Astrocyte (in vitro differentiated cells and primary cell): ENCODE results near the gene HBA2. TPM values are rescaled to one million over a fixed set of nuclear protein-coding genes. Genes with fewer than 3 reads are reported as not detected.
"Not testable (repeated sequence)": the region's sequence is repeated elsewhere in the genome, so short reads cannot be mapped to it uniquely, and the experiment has no call there.

ENCODE experiments used
- DNase-seq: peaks from one replicate; pipeline ENCODE4 v3.0.0-alpha.2; 2010; ENCODE audit warnings: low read depth
- FAIRE-seq: peaks from 2 replicates; lab custom pipeline; 2011; peaks lifted over from hg19 to GRCh38; lab: Jason Lieb, UNC
- H2AFZ ChIP-seq: 2 replicates; pipeline ENCODE4 v1.6.0; 2012; ENCODE audit warnings: low read depth, low read length, inconsistent platforms
- H3K27ac ChIP-seq: 2 replicates; pipeline ENCODE4 v1.5.1; 2011; ENCODE audit warnings: low read depth, low read length, inconsistent platforms
- H3K27me3 ChIP-seq: 2 replicates; pipeline ENCODE4 v1.6.0; 2011; ENCODE audit warnings: low read length, inconsistent platforms; ENCODE audit not compliant: insufficient read depth
- H3K36me3 ChIP-seq: 2 replicates; pipeline ENCODE4 v1.5.1; 2011; ENCODE audit warnings: low read length, inconsistent platforms; ENCODE audit not compliant: insufficient read depth
- H3K4me1 ChIP-seq: 2 replicates; pipeline ENCODE4 v1.5.1; 2011; ENCODE audit warnings: low read length, inconsistent platforms; ENCODE audit not compliant: insufficient read depth
- H3K4me2 ChIP-seq: 2 replicates; pipeline ENCODE4 v1.6.0; 2012; ENCODE audit warnings: low read length, inconsistent platforms
- H3K4me3 ChIP-seq: 2 replicates; pipeline ENCODE4 v1.5.1; 2011; ENCODE audit warnings: low read depth, mild to moderate bottlenecking, low read length, inconsistent platforms; ENCODE audit not compliant: insufficient read depth
- H3K79me2 ChIP-seq: 2 replicates; pipeline ENCODE4 v1.6.0; 2012; ENCODE audit warnings: mild to moderate bottlenecking, low read length, inconsistent platforms; ENCODE audit not compliant: insufficient read depth
- H3K9ac ChIP-seq: 2 replicates; pipeline ENCODE4 v1.6.0; 2012; ENCODE audit warnings: mild to moderate bottlenecking, low read length, inconsistent platforms
- H3K9me3 ChIP-seq: 2 replicates; pipeline ENCODE4 v1.5.1; 2012; ENCODE audit warnings: low read depth, mild to moderate bottlenecking, low read length, inconsistent platforms; ENCODE audit not compliant: insufficient read depth
- H4K20me1 ChIP-seq: 2 replicates; pipeline ENCODE4 v1.6.0; 2012; ENCODE audit warnings: low read length, inconsistent platforms; ENCODE audit not compliant: insufficient read depth
- H3K27ac Mint-ChIP-seq: one replicate; pipeline ENCODE4 v1.8.0; 2021; ENCODE audit warnings: mild to moderate bottlenecking, mixed read lengths; ENCODE audit not compliant: unreplicated experiment
- H3K27me3 Mint-ChIP-seq: one replicate; pipeline ENCODE4 v1.8.0; 2021; ENCODE audit warnings: low read depth, mixed read lengths; ENCODE audit not compliant: unreplicated experiment
- H3K36me3 Mint-ChIP-seq: one replicate; pipeline ENCODE4 v1.8.0; 2021; ENCODE audit warnings: low read depth, mixed read lengths; ENCODE audit not compliant: unreplicated experiment
- H3K4me1 Mint-ChIP-seq: one replicate; pipeline ENCODE4 v1.8.0; 2021; ENCODE audit warnings: low read depth, mixed read lengths; ENCODE audit not compliant: unreplicated experiment
- H3K4me3 Mint-ChIP-seq: one replicate; pipeline ENCODE4 v1.8.0; 2021; ENCODE audit warnings: mild to moderate bottlenecking, moderate library complexity, mixed read lengths; ENCODE audit not compliant: unreplicated experiment
- H3K9me3 Mint-ChIP-seq: one replicate; pipeline ENCODE4 v1.8.0; 2021; ENCODE audit warnings: mild to moderate bottlenecking, mixed read lengths; ENCODE audit not compliant: unreplicated experiment
- EZH2 ChIP-seq: IDR thresholded peaks from 2 replicates; pipeline ENCODE4 v1.6.1; 2012; ENCODE audit warnings: mild to moderate bottlenecking, low read length, inconsistent platforms; ENCODE audit not compliant: insufficient read depth
- total RNA-seq: library from RNA; stranded (reverse); gene quantifications from 2 replicates; pipeline ENCODE4 v1.2.1, GENCODE V29; 2021
- TF ChIP-seq, protein P1 (sequence below): IDR thresholded peaks from 2 replicates; pipeline ENCODE4 v1.5.1; 2011; ENCODE audit warnings: low read depth, mild to moderate bottlenecking, inconsistent platforms, low read length, moderate library complexity; ENCODE audit not compliant: insufficient read depth

Gene HBA2
- total RNA-seq, 1 donor from 2014 or later: 1.4 TPM

DNA sequence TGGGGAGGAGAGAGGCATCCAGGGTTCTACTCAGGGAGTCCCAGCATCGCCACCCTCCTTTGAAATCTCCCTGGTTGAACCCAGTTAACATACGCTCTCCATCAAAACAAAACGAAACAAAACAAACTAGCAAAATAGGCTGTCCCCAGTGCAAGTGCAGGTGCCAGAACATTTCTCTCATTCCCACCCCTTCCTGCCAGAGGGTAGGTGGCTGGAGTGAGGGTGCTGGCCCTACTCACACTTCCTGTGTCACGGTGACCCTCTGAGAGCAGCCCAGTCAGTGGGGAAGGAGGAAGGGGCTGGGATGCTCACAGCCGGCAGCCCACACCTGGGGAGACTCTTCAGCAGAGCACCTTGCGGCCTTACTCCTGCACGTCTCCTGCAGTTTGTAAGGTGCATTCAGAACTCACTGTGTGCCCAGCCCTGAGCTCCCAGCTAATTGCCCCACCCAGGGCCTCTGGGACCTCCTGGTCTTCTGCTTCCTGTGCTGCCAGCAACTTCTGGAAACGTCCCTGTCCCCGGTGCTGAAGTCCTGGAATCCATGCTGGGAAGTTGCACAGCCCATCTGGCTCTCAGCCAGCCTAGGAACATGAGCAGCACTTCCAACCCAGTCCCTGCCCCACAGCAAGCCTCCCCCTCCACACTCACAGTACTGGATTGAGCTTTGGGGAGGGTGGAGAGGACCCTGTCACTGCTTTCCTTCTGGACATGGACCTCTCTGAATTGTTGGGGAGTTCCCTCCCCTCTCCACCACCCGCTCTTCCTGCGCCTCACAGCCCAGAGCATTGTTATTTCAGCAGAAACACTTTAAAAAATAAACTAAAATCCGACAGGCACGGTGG, 1.5 kb downstream of the HBA2 start:
- not testable (repeated sequence) for H3K27ac ChIP-seq, H3K9me3 Mint-ChIP-seq, H3K4me3 Mint-ChIP-seq, H3K9me3 ChIP-seq, H3K36me3 Mint-ChIP-seq, H3K27ac Mint-ChIP-seq, H3K36me3 ChIP-seq, H3K4me1 ChIP-seq, H3K9ac ChIP-seq, H3K4me1 Mint-ChIP-seq, DNase-seq, FAIRE-seq, H3K4me3 ChIP-seq, H3K4me2 ChIP-seq, H3K79me2 ChIP-seq, H2AFZ ChIP-seq
- Histone ChIP-seq H3K27me3 (peaks cover 34% of the 10 kb centered on the region), H4K20me1 (peaks cover 22% of the 10 kb centered on the region)
- peaks cover 50% of the 10 kb centered on the region for H3K27me3 Mint-ChIP-seq

DNA sequence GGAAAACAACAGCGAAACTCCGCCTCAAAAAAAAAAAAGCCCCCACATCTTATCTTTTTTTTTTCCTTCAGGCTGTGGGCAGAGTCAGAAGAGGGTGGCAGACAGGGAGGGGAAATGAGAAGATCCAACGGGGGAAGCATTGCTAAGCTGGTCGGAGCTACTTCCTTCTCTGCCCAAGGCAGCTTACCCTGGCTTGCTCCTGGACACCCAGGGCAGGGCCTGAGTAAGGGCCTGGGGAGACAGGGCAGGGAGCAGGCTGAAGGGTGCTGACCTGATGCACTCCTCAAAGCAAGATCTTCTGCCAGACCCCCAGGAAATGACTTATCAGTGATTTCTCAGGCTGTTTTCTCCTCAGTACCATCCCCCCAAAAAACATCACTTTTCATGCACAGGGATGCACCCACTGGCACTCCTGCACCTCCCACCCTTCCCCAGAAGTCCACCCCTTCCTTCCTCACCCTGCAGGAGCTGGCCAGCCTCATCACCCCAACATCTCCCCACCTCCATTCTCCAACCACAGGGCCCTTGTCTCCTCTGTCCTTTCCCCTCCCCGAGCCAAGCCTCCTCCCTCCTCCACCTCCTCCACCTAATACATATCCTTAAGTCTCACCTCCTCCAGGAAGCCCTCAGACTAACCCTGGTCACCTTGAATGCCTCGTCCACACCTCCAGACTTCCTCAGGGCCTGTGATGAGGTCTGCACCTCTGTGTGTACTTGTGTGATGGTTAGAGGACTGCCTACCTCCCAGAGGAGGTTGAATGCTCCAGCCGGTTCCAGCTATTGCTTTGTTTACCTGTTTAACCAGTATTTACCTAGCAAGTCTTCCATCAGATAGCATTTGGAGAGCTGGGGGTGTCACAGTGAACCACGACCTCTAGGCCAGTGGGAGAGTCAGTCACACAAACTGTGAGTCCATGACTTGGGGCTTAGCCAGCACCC, 2.6 kb downstream of the HBA2 start:
- FAIRE-seq: no peak
- Histone ChIP-seq H4K20me1 (peaks cover 22% of the 10 kb centered on the region), H3K27me3 (peaks cover 42% of the 10 kb centered on the region), H3K79me2 (no peaks in the 10 kb centered on the region), H2AFZ (no peak overlapping the region), H3K4me1 (no peaks in the 10 kb centered on the region), H3K27ac (no peak overlapping the region), H3K4me2 (no peak overlapping the region), H3K36me3 (no peaks in the 10 kb centered on the region), H3K9ac (no peak overlapping the region), H3K9me3 (no peaks in the 10 kb centered on the region), H3K4me3 (no peak overlapping the region)
- H3K27ac Mint-ChIP-seq: no peak overlapping the region
- H3K4me1 Mint-ChIP-seq: no peaks in the 10 kb centered on the region
- peak overlapping the region; percentile 57 for H3K4me3 Mint-ChIP-seq
- TF ChIP-seq, protein P1, sequence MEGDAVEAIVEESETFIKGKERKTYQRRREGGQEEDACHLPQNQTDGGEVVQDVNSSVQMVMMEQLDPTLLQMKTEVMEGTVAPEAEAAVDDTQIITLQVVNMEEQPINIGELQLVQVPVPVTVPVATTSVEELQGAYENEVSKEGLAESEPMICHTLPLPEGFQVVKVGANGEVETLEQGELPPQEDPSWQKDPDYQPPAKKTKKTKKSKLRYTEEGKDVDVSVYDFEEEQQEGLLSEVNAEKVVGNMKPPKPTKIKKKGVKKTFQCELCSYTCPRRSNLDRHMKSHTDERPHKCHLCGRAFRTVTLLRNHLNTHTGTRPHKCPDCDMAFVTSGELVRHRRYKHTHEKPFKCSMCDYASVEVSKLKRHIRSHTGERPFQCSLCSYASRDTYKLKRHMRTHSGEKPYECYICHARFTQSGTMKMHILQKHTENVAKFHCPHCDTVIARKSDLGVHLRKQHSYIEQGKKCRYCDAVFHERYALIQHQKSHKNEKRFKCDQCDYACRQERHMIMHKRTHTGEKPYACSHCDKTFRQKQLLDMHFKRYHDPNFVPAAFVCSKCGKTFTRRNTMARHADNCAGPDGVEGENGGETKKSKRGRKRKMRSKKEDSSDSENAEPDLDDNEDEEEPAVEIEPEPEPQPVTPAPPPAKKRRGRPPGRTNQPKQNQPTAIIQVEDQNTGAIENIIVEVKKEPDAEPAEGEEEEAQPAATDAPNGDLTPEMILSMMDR: no peak
- TF ChIP-seq EZH2: no peak
- H3K27me3 Mint-ChIP-seq: peaks cover 50% of the 10 kb centered on the region
- H3K9me3 Mint-ChIP-seq: peaks cover 3% of the 10 kb centered on the region
- no peak for DNase-seq
- peaks cover 2% of the 10 kb centered on the region for H3K36me3 Mint-ChIP-seq

DNA sequence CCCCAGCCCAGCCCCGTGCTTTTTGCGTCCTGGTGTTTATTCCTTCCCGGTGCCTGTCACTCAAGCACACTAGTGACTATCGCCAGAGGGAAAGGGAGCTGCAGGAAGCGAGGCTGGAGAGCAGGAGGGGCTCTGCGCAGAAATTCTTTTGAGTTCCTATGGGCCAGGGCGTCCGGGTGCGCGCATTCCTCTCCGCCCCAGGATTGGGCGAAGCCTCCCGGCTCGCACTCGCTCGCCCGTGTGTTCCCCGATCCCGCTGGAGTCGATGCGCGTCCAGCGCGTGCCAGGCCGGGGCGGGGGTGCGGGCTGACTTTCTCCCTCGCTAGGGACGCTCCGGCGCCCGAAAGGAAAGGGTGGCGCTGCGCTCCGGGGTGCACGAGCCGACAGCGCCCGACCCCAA, 3.3 kb downstream of the HBA2 start:
- Histone ChIP-seq H3K27me3 (peaks cover 38% of the 10 kb centered on the region), H4K20me1 (peaks cover 24% of the 10 kb centered on the region)
- not testable (repeated sequence) for H3K9me3 Mint-ChIP-seq, H3K9me3 ChIP-seq, H3K4me1 ChIP-seq, DNase-seq, H3K27ac Mint-ChIP-seq, H3K4me3 Mint-ChIP-seq, FAIRE-seq, H3K79me2 ChIP-seq, H3K4me2 ChIP-seq, H3K9ac ChIP-seq, H2AFZ ChIP-seq, H3K4me1 Mint-ChIP-seq, H3K4me3 ChIP-seq, H3K27ac ChIP-seq, H3K36me3 ChIP-seq, H3K36me3 Mint-ChIP-seq
- peaks cover 46% of the 10 kb centered on the region for H3K27me3 Mint-ChIP-seq
